Osteocyte (in vitro differentiated cells): ENCODE measurements around the gene B3GALNT1. TPM values are rescaled to one million over a fixed set of nuclear protein-coding genes. Genes with fewer than 3 reads are reported as not detected.

Experiments used
- DNase-seq: peaks from one replicate; pipeline ENCODE4 v3.0.0; 2021; ENCODE audit warnings: mixed read lengths; ENCODE audit not compliant: unreplicated experiment; ENCODE audit errors: extremely low spot score
- H3K27ac Mint-ChIP-seq: one replicate; pipeline ENCODE4 v1.8.0; 2021; ENCODE audit warnings: mild to moderate bottlenecking, mixed read lengths; ENCODE audit not compliant: unreplicated experiment
- H3K27me3 Mint-ChIP-seq: one replicate; pipeline ENCODE4 v1.8.0; 2021; ENCODE audit warnings: mixed read lengths; ENCODE audit not compliant: unreplicated experiment
- H3K36me3 Mint-ChIP-seq: one replicate; pipeline ENCODE4 v1.8.0; 2021; ENCODE audit warnings: mixed read lengths; ENCODE audit not compliant: unreplicated experiment
- H3K4me1 Mint-ChIP-seq: one replicate; pipeline ENCODE4 v1.8.0; 2021; ENCODE audit warnings: mixed read lengths; ENCODE audit not compliant: unreplicated experiment
- H3K4me3 Mint-ChIP-seq: one replicate; pipeline ENCODE4 v1.8.0; 2021; ENCODE audit warnings: mild to moderate bottlenecking, moderate library complexity, mixed read lengths; ENCODE audit not compliant: unreplicated experiment
- H3K9me3 Mint-ChIP-seq: one replicate; pipeline ENCODE4 v1.8.0; 2021; ENCODE audit warnings: mixed read lengths; ENCODE audit not compliant: unreplicated experiment
- total RNA-seq: library from RNA; stranded (reverse); gene quantifications from 2 replicates; pipeline ENCODE4 v1.2.1, GENCODE V29; 2021
- TF ChIP-seq, protein P1 (sequence below): fragments of 200-600 bp; sonication (generic); IDR thresholded peaks from 2 replicates; pipeline ENCODE4 v1.5.0; 2021; ENCODE audit warnings: antibody characterized with exemption, mild to moderate bottlenecking, moderate library complexity

Gene B3GALNT1
- total RNA-seq, 1 donor from 2014 or later: 15.0 TPM

DNA sequence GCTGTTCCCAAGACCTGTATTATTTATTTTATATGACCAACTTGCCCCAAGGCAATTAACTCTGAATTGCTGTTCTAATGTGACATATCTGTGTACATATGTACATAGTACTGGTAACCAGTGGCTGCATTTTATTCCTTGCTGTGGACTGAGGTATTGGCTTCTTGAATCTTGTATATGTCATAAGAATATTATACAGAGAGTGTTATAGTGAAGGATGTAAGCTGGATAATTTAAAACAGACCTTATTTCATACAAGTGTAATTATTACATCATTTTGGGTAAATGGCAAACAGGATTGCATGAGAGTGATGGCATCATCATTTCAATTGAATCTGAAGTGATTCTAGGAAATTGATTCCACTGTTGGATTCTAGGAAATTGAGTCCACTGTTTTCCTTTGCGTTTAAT lies 32.9 kb downstream of the B3GALNT1 start:
- Mint-ChIP-seq H3K9me3 (no peaks in the 10 kb centered on the region), H3K4me3 (no peak overlapping the region), H3K27me3 (no peaks in the 10 kb centered on the region), H3K27ac (no peak overlapping the region), H3K36me3 (no peaks in the 10 kb centered on the region), H3K4me1 (peaks cover 18% of the 10 kb centered on the region)
- no peak for DNase-seq
- TF ChIP-seq, protein P1, sequence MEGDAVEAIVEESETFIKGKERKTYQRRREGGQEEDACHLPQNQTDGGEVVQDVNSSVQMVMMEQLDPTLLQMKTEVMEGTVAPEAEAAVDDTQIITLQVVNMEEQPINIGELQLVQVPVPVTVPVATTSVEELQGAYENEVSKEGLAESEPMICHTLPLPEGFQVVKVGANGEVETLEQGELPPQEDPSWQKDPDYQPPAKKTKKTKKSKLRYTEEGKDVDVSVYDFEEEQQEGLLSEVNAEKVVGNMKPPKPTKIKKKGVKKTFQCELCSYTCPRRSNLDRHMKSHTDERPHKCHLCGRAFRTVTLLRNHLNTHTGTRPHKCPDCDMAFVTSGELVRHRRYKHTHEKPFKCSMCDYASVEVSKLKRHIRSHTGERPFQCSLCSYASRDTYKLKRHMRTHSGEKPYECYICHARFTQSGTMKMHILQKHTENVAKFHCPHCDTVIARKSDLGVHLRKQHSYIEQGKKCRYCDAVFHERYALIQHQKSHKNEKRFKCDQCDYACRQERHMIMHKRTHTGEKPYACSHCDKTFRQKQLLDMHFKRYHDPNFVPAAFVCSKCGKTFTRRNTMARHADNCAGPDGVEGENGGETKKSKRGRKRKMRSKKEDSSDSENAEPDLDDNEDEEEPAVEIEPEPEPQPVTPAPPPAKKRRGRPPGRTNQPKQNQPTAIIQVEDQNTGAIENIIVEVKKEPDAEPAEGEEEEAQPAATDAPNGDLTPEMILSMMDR: no peak

DNA sequence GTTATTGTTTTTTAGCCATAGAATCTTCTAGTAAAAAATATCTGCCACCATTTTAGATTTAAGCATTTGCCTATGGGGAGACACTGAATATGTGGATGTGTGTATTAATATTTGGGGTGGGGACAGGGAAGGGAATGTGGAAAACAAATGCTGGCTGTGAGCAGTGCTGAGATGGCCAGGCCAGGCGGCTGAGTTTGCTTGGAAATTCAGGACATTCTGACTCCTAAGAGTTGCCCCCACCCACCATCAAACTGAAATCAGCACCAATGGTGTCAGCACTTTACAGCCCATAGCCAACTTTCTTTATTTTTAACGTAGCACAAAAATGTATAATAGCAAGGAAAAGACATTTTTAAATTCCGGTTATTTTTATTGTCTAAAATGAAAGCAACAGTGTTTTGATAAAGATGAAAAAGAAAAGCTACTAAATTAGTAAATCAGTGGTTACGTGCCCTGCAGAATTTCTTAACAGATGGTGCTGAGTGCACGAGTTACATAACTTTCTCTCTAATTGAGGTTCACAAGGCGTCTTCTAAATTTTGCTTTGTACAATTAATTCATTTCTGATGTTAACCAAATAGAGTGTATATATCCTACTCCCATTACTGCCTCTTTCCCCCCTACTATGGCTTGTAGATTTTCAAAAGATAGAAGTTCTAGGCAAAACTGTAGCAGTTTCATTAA lies 34.0 kb downstream of the B3GALNT1 start:
- H3K4me1 Mint-ChIP-seq: peaks cover 17% of the 10 kb centered on the region
- H3K36me3 Mint-ChIP-seq: no peaks in the 10 kb centered on the region
- DNase-seq: no peak
- no peaks in the 10 kb centered on the region for H3K9me3 Mint-ChIP-seq
- H3K27ac Mint-ChIP-seq: no peak overlapping the region
- no peaks in the 10 kb centered on the region for H3K27me3 Mint-ChIP-seq
- no peak overlapping the region for H3K4me3 Mint-ChIP-seq
- TF ChIP-seq, protein P1: no peak

DNA sequence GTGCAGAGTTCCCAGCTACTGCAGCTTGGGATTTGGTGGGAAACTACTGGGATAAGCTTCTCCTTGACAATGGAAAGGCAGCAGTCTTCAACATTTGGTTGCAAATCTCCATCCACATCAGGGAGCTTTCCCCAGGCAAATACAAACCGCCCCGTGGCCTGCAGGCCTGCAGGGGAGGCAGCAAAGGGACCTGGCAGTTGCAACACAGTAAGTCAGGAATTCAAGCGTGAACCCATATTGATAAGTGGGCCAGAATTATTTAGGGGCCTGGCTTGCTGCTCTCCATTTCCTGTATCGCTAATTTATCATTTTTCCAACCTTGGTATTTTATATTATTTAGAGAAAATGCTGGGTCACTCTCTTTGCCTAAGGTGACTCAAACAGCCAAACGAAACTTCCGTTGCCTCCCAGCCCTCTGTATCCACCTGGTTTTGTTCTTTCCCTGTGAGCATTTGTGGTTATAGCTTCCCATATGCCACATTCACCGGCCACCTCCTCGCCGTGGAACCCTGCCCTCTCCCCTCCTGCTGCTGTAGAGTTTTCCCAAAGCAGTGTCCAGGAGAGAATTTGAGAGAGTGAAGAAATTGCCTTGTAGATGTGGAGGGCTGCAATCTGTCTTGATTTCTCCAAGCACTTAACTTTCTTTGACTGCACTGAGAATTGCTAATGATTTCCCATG lies 34.8 kb downstream of the B3GALNT1 start:
- no peak for DNase-seq
- H3K36me3 Mint-ChIP-seq: no peaks in the 10 kb centered on the region
- H3K4me3 Mint-ChIP-seq: no peak overlapping the region
- H3K27ac Mint-ChIP-seq: peak overlapping the region; percentile 45
- H3K4me1 Mint-ChIP-seq: peaks cover 17% of the 10 kb centered on the region
- TF ChIP-seq, protein P1: no peak
- no peaks in the 10 kb centered on the region for H3K9me3 Mint-ChIP-seq
- no peaks in the 10 kb centered on the region for H3K27me3 Mint-ChIP-seq

DNA sequence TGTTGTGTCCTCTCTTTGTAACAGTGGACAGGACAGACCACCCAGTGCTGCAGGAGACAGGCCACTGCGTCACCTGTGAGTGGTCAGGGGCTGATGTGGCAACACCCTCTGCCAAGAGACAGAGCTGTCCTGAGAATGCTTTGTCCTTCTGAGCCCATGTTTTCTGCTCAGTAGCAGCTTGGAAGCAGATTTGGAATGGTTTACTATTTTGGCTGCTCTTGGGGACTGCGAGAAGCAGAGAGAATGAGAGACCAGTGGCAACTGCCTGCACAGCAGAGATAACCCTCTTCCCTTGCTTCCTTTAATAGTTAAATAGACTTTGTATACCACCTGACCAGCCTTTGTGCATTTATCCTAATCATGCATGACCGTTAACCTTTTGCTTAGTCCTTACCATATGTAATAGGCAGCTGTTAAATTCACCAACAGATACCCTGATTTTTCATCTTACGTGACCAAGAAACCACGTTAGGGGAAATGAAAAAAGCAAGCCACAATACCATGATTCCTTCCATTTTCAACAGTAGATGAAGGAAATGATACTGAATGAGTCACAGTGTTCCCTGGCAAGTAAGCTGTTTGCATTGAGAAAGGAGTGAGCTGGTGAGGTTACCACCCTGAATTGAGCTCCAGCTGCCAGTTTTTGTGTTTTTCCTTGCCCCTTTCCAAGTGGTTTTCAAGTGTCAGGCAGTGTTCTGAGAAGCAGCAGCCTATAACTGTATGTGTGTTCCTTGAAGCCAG lies 35.5 kb downstream of the B3GALNT1 start:
- Mint-ChIP-seq H3K4me3 (no peak overlapping the region), H3K36me3 (no peaks in the 10 kb centered on the region), H3K27ac (peak overlapping the region; percentile 45), H3K4me1 (peaks cover 17% of the 10 kb centered on the region), H3K27me3 (no peaks in the 10 kb centered on the region), H3K9me3 (no peaks in the 10 kb centered on the region)
- DNase-seq: no peak
- TF ChIP-seq, protein P1: no peak

DNA sequence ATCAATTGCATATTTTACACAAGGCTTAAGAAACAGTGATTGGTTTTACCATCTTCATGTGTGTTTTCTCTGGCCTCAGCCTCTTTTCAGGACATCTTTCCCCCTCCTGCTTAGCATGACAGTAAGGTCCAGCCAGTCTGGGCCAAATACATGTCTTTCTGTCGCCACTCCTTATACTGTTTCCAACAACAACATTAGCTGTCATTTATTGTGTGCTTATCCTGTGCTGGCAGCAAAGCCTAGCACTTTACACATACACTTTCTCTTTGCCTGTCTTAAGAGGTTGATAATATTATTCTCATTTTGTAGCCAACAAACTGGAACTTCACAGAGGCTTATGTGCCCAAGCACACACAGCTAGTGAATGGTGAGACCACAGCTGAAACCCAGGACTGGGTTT lies 37.8 kb downstream of the B3GALNT1 start:
- H3K27ac Mint-ChIP-seq: no peak overlapping the region
- no peaks in the 10 kb centered on the region for H3K9me3 Mint-ChIP-seq
- H3K36me3 Mint-ChIP-seq: no peaks in the 10 kb centered on the region
- peaks cover 17% of the 10 kb centered on the region for H3K4me1 Mint-ChIP-seq
- TF ChIP-seq, protein P1: no peak
- no peak overlapping the region for H3K4me3 Mint-ChIP-seq
- H3K27me3 Mint-ChIP-seq: no peaks in the 10 kb centered on the region
- no peak for DNase-seq
